Measurements from ENCODE around the gene ZG16B.

- TF ChIP-seq POLR2AphosphoS5 (IDR thresholded peaks at IDR 0.05; ENCODE audit: low read depth, low read length) (no peak), TAF1 (IDR thresholded peaks at IDR 0.05; ENCODE audit: low read depth, low read length) (no peak), POLR2A (IDR thresholded peaks at IDR 0.05; ENCODE audit: low read depth, low read length) (no peak), PAX5 (IDR thresholded peaks at IDR 0.05; ENCODE audit: insufficient read depth, low read length, severe bottlenecking) (no peak), POU2F2 (IDR thresholded peaks at IDR 0.05; ENCODE audit: low read depth, low read length) (no peak), SPI1 (IDR thresholded peaks at IDR 0.05; ENCODE audit: low read depth, low read length) (no peak)
Measured at GRCh38 chr16:2822496-2822895, 7.6 kb upstream of the ZG16B start.

All from GM12891 (cell line).